Endothelial cell of umbilical vein (primary cell): ENCODE results near the gene DGKB.

Experiments
- CTCF ChIP-seq, 2 donors: IDR thresholded peaks; 1 replicate in 1 of 2; 2 replicates in 1 of 2; pipeline ENCODE4 v1.5.1; 2011; ENCODE audit warnings: low read length in 2 of 2, mild to moderate bottlenecking in 2 of 2, moderate library complexity in 2 of 2, control low read depth in 1 of 2, inconsistent platforms in 1 of 2, low read depth in 1 of 2; ENCODE audit not compliant: insufficient read depth in 1 of 2; ENCODE audit errors: extremely low read depth in 1 of 2
- EZH2 ChIP-seq: IDR thresholded peaks from 2 replicates; pipeline ENCODE4 v1.6.1; 2012; ENCODE audit warnings: borderline replicate concordance, low read depth, mild to moderate bottlenecking, moderate library complexity, low read length, inconsistent platforms; ENCODE audit not compliant: severe bottlenecking
- JUN ChIP-seq: IDR thresholded peaks from 2 replicates; pipeline ENCODE4 v1.6.1; 2011; ENCODE audit warnings: borderline replicate concordance, low read depth; ENCODE audit not compliant: insufficient read length, insufficient read depth
- MAX ChIP-seq: IDR thresholded peaks from 2 replicates; pipeline ENCODE4 v1.6.1; 2011; ENCODE audit not compliant: insufficient read depth, insufficient read length

GRCh38 chr7:14752301-14752700, 150.2 kb downstream of the DGKB start:
- TF ChIP-seq CTCF (IDR thresholded peaks at IDR 0.05; ENCODE audit: extremely low read depth in 1 of 2, insufficient read depth in 1 of 2, low read depth in 1 of 2, low read length in 2 of 2) (no peak), JUN (no peak), MAX (no peak), EZH2 (no peak)
